DOHH2 (cell line): ENCODE data around the gene PLBD2.

Experiments
- H3F3A ChIP-seq: fragments of 200-600 bp; sonication (generic), shearing (Covaris generic); 2 replicates; pipeline ENCODE4 v1.6.0; 2016; ENCODE audit warnings: antibody characterized with exemption, mild to moderate bottlenecking; ENCODE audit not compliant: control insufficient read depth, insufficient read depth
- H3K27ac ChIP-seq: fragments of 200-600 bp; sonication (generic); 2 replicates; pipeline ENCODE4 v1.5.1; 2014; ENCODE audit warnings: low read depth, mild to moderate bottlenecking, low read length, moderate library complexity
- H3K27me3 ChIP-seq: fragments of 200-600 bp; sonication (generic); 2 replicates; pipeline ENCODE4 v1.6.1; 2014; ENCODE audit warnings: mild to moderate bottlenecking, low read length, mixed read lengths; ENCODE audit not compliant: control insufficient read depth
- H3K36me3 ChIP-seq: fragments of 200-600 bp; sonication (generic); 2 replicates; pipeline ENCODE4 v1.6.1; 2014; ENCODE audit warnings: mild to moderate bottlenecking, low read length, moderate library complexity, mixed read lengths; ENCODE audit not compliant: control insufficient read depth
- H3K4me1 ChIP-seq: fragments of 200-600 bp; sonication (generic); 2 replicates; pipeline ENCODE4 v1.6.1; 2014; ENCODE audit warnings: mild to moderate bottlenecking, low read length, mixed read lengths; ENCODE audit not compliant: control insufficient read depth
- H3K4me2 ChIP-seq: fragments of 200-600 bp; sonication (generic); 2 replicates; pipeline ENCODE4 v1.6.0; 2014; ENCODE audit warnings: mild to moderate bottlenecking, low read length, moderate library complexity
- H3K4me3 ChIP-seq: fragments of 200-600 bp; sonication (generic); 2 replicates; pipeline ENCODE4 v1.5.1; 2014; ENCODE audit warnings: mild to moderate bottlenecking, low read length, mixed read lengths
- H3K79me2 ChIP-seq: fragments of 200-600 bp; sonication (generic); 2 replicates; pipeline ENCODE4 v1.6.1; 2014; ENCODE audit warnings: mild to moderate bottlenecking, low read length, mixed read lengths; ENCODE audit not compliant: control insufficient read depth
- H3K9me2 ChIP-seq: fragments of 200-600 bp; sonication (generic); replicated peaks from 2 replicates; pipeline ENCODE4 v1.6.1; 2014; ENCODE audit warnings: mild to moderate bottlenecking, low read length, mixed read lengths; ENCODE audit not compliant: control insufficient read depth
- H3K9me3 ChIP-seq: fragments of 200-600 bp; sonication (generic); 2 replicates; pipeline ENCODE4 v1.6.1; 2014; ENCODE audit warnings: antibody characterized with exemption, low read length, mixed read lengths; ENCODE audit not compliant: control insufficient read depth, insufficient read depth
- H4K20me1 ChIP-seq: fragments of 200-600 bp; sonication (generic); 2 replicates; pipeline ENCODE4 v1.6.0; 2014; ENCODE audit warnings: low read depth, mild to moderate bottlenecking, antibody characterized with exemption, low read length, moderate library complexity; ENCODE audit not compliant: control insufficient read depth, insufficient read depth
- EZH2phosphoT487 ChIP-seq: fragments of 200-600 bp; sonication (generic); IDR thresholded peaks from 2 replicates; pipeline ENCODE4 v1.6.1; 2017; ENCODE audit warnings: borderline replicate concordance, mild to moderate bottlenecking, antibody characterized with exemption, low read length, moderate library complexity, mixed read lengths
- TF ChIP-seq, protein P1 (sequence below): fragments of 200-600 bp; sonication (generic); IDR thresholded peaks from one replicate; pipeline ENCODE4 v1.5.1; 2014; ENCODE audit warnings: antibody characterized with exemption, mild to moderate bottlenecking, low read depth, low read length; ENCODE audit not compliant: poor library complexity, severe bottlenecking

Gene PLBD2

DNA sequence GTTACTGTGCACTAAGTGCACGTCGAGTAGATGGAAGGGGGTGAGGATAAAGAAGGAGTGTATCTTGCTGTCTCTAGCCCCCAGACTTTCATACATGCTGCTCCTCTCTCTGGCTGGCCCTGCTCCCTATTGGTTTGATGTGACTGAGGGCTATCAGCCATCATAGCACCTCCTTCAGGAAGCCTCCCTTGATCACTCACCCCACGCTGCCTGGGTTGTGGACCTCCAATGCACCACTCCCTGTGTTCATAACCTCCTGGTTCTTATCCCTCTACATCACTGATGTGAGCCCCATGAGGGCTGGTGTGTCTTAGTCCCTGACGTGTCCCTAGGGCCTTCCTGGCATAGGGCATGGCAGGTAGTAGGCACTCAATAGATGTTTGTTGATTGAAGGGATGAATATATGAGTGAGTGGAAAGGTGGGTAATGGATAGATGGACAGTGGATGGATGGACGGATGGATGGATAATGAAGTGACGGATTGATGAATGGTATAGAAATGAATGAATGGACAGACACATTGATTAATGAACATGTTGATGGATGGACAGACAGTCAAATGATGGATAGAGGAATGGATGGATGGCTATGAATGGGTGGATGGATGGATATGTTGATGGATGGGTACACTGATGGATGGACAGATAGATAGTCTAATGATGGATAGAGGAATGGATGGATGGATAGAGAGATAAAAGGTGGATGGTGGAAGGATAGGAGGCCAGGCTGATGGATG is 78.8 kb downstream of the PLBD2 start:
- no peak overlapping the region for H3K27ac ChIP-seq
- H3K4me3 ChIP-seq: no peak overlapping the region
- H3K9me3 ChIP-seq: no peaks in the 10 kb centered on the region
- no peaks in the 10 kb centered on the region for H3K36me3 ChIP-seq
- H3K4me2 ChIP-seq: no peak overlapping the region
- TF ChIP-seq, protein P1, sequence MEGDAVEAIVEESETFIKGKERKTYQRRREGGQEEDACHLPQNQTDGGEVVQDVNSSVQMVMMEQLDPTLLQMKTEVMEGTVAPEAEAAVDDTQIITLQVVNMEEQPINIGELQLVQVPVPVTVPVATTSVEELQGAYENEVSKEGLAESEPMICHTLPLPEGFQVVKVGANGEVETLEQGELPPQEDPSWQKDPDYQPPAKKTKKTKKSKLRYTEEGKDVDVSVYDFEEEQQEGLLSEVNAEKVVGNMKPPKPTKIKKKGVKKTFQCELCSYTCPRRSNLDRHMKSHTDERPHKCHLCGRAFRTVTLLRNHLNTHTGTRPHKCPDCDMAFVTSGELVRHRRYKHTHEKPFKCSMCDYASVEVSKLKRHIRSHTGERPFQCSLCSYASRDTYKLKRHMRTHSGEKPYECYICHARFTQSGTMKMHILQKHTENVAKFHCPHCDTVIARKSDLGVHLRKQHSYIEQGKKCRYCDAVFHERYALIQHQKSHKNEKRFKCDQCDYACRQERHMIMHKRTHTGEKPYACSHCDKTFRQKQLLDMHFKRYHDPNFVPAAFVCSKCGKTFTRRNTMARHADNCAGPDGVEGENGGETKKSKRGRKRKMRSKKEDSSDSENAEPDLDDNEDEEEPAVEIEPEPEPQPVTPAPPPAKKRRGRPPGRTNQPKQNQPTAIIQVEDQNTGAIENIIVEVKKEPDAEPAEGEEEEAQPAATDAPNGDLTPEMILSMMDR: no peak
- no peak for TF ChIP-seq EZH2phosphoT487
- H3F3A ChIP-seq: no peaks in the 10 kb centered on the region
- no peaks in the 10 kb centered on the region for H4K20me1 ChIP-seq
- H3K9me2 ChIP-seq: no peaks in the 10 kb centered on the region
- no peaks in the 10 kb centered on the region for H3K79me2 ChIP-seq
- H3K4me1 ChIP-seq: no peaks in the 10 kb centered on the region
- H3K27me3 ChIP-seq: peaks cover 17% of the 10 kb centered on the region

DNA sequence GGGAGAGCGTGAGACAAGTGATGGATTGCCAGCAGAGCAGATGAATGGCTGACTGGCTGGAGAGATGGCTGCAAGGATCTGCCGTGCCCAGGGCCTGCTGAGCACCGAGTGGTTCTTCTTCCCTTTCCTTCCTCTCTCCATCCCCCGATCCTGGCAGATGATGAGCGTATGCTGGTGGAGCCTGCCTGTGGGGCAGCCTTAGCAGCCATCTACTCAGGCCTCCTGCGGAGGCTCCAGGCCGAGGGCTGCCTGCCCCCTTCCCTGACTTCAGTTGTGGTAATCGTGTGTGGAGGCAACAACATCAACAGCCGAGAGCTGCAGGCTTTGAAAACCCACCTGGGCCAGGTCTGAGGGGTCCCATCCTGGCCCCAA is 79.3 kb downstream of the PLBD2 start:
- no peaks in the 10 kb centered on the region for H4K20me1 ChIP-seq
- no peak overlapping the region for H3K27ac ChIP-seq
- TF ChIP-seq, protein P1: no peak
- no peak for TF ChIP-seq EZH2phosphoT487
- H3K4me3 ChIP-seq: no peak overlapping the region
- no peak overlapping the region for H3K4me2 ChIP-seq
- no peaks in the 10 kb centered on the region for H3K36me3 ChIP-seq
- peaks cover 17% of the 10 kb centered on the region for H3K27me3 ChIP-seq
- no peaks in the 10 kb centered on the region for H3K9me3 ChIP-seq
- no peaks in the 10 kb centered on the region for H3K79me2 ChIP-seq
- H3F3A ChIP-seq: no peaks in the 10 kb centered on the region
- no peaks in the 10 kb centered on the region for H3K9me2 ChIP-seq
- no peaks in the 10 kb centered on the region for H3K4me1 ChIP-seq

- Histone ChIP-seq H3K4me3 (no peak overlapping the region), H3K27me3 (peaks cover 17% of the 10 kb centered on the region), H3K9me2 (no peaks in the 10 kb centered on the region), H3K4me1 (no peaks in the 10 kb centered on the region), H3K27ac (no peak overlapping the region), H3K9me3 (no peaks in the 10 kb centered on the region), H3K79me2 (no peaks in the 10 kb centered on the region), H4K20me1 (no peaks in the 10 kb centered on the region), H3K4me2 (no peak overlapping the region), H3F3A (no peaks in the 10 kb centered on the region), H3K36me3 (no peaks in the 10 kb centered on the region)
- TF ChIP-seq, protein P1: no peak
- no peak for TF ChIP-seq EZH2phosphoT487
Observed at GRCh38 chr12:113438523-113439300, 80.3 kb downstream of the PLBD2 start.
